Transverse colon (tissue), 4 donors: Measurements from ENCODE around the gene GGN. TPM values are rescaled to one million over a fixed set of nuclear protein-coding genes. Genes with fewer than 3 reads are reported as not detected.

ENCODE experiments used
- DNase-seq: peaks from one replicate; pipeline ENCODE4 v3.0.0-alpha.2; 2019
- H3K27ac ChIP-seq, 4 donors: fragments of 200-600 bp; sonication (generic); 2 replicates each; pipeline ENCODE4 v1.5.1; 2016 to 2018; ENCODE audit warnings: inconsistent platforms in 4 of 4
- H3K27me3 ChIP-seq: fragments of 200-600 bp; sonication (generic); 2 replicates; pipeline ENCODE4 v1.5.1; 2017; ENCODE audit warnings: inconsistent platforms
- H3K36me3 ChIP-seq, 4 donors: fragments of 200-600 bp; sonication (generic); 2 replicates each; pipeline ENCODE4 v1.5.1; 2017 to 2019; ENCODE audit warnings: inconsistent platforms in 4 of 4
- H3K4me1 ChIP-seq, 4 donors: fragments of 200-600 bp; sonication (generic); 2 replicates each; pipeline ENCODE4 v1.5.1; 2017 to 2020; ENCODE audit warnings: inconsistent platforms in 4 of 4
- H3K4me3 ChIP-seq, 4 donors: fragments of 200-600 bp; sonication (generic); 1 replicate in 1 of 4; 2 replicates in 3 of 4; pipeline versions ENCODE4 v1.5.1 to v1.6.1; 2017 to 2019; ENCODE audit warnings: inconsistent platforms in 4 of 4
- H3K9me3 ChIP-seq, 2 donors: fragments of 200-600 bp; sonication (generic); 2 replicates each; pipeline ENCODE4 v1.5.1; 2017 to 2019; ENCODE audit warnings: inconsistent platforms in 2 of 2
- EP300 ChIP-seq: sonication (generic); formaldehyde crosslinking; IDR thresholded peaks from one replicate; pipeline ENCODE4 v1.6.1; 2017; ENCODE audit warnings: antibody characterized with exemption, low read depth
- POLR2A ChIP-seq: fragments of 450-650 bp; IDR thresholded peaks from one replicate; pipeline ENCODE4 v1.6.1; 2016; ENCODE audit warnings: antibody characterized with exemption, mild to moderate bottlenecking, moderate library complexity
- POLR2AphosphoS5 ChIP-seq, 3 donors: sonication (generic); formaldehyde crosslinking; IDR thresholded peaks; one replicate each; pipeline ENCODE4 v1.6.1; 2016; ENCODE audit warnings: antibody characterized with exemption in 3 of 3
- WGBS, 2 donors: methylation state at CpG; one replicate each; pipeline ENCODE4 v1.1.5; 2018; ENCODE audit warnings: low coverage in 1 of 2; 5-methylcytosine and 5-hydroxymethylcytosine counted together
- in situ Hi-C, 4 donors: fragments of 200-750 bp; cut with MboI; loops; one replicate each; pipeline versions ENCODE4 v1.15.0 to v1.15.1; 2017; ENCODE audit warnings: low sequenced_read_pairs in 3 of 4, low pct_ligation_motif_present in 1 of 4, low pct_unique_long_range_greater_than_20kb in 1 of 4
- intact Hi-C: fragments of 100-400 bp; cut with DNase I; formaldehyde crosslinking; loops from one replicate; pipeline ENCODE4 v1.15.1; 2023; ENCODE audit warnings: low total_unique reads
- total RNA-seq, 4 donors: library from RNA; depleted of rRNA; stranded (reverse); fragments of >200 nt; gene quantifications; one replicate each; pipeline ENCODE4 v1.1.0, GENCODE V29; 2016
- TF ChIP-seq, protein P1 (sequence below), 5 experiments: fragments of 200-600 bp in 3 of 5; fragments of 450-650 bp in 2 of 5; sonication (generic) in 3 of 5; IDR thresholded peaks; 1 replicate in 2 of 5; 2 replicates in 3 of 5; pipeline ENCODE4 v1.5.1; 2016 to 2017; ENCODE audit warnings: antibody characterized with exemption in 5 of 5, inconsistent platforms in 3 of 5, mild to moderate bottlenecking in 2 of 5, moderate library complexity in 1 of 5

Gene GGN, protein sequence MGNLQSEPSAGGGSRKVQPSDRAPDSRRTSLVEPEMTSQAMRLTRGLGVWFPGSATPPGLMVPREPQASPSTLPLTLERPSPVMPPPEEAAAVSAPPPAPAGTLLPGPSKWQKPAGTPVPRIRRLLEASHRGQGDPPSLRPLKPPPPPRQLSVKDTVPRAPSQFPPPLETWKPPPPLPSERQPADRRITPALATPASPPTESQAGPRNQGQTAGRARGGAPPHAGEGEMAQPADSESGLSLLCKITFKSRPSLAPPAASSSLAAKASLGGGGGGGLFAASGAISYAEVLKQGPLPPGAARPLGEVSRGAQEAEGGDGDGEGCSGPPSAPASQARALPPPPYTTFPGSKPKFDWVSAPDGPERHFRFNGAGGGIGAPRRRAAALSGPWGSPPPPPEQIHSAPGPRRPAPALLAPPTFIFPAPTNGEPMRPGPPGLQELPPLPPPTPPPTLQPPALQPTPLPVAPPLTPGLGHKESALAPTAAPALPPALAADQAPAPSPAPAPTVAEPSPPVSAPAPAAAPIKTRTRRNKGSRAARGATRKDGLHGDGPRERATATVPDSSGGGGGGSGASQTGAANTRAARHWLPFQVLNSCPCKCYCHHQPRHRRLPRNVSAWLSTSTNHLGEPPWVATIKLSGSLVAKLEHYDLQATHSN
- not detected for total RNA-seq

DNA sequence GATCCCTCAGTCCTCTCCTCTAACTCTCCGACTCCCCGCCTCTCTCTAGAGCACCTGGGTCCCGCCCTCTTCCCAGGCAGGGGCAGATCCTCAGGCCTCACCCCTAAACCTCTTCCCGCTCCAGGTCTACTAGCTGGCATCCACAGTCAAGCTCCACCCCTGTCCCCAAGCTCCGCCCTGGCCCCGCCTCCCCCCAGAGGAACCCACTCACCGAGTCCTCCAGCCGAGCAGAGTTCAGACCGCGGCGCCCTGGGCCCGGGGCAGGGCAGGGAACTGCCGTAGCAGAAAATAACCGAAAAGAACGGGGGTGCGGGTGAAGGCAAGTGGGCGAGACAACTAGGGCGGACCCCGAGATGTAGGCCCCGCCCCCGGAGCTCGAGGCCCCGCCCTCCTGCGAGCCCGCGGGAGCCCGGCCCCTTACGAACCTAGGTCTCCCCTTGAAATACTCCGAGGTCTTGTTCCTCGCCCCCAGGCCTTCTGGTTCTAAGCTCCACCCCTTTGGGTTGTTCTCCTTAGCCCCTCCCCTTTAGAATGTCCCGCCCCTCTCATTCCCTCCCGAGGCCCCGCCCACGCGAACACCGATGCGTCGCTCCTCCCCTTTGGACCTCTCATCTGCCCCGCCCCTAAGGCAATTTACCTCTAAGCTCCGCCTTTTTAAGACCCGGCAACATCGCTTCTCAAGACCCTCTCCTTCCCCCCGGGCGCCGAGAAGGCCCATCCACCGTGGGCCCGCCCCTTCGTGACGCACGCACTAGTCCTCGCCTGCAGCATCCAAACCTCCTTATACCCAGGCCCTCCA, at the start of gene GGN:
Gene GGN (minus strand): TSS at position 485 of the 799 bp plus-strand sequence. CDS start 773 bp downstream, outside the sequence.
- Histone ChIP-seq H3K9me3 (no peaks in the 10 kb centered on the region), H3K27me3 (peaks cover 52% of the 10 kb centered on the region), H3K4me3 (peak within 1 kb of the TSS; percentile 17 to 54 (median 32)), H3K36me3 (peaks cover 0 to 10% (median 3%) of the 10 kb centered on the region in 4 donors), H3K4me1 (peaks cover 8 to 36% (median 34%) of the 10 kb centered on the region in 4 donors), H3K27ac (peak within 1 kb of the TSS; percentile 49 to 62 (median 55))
- intact Hi-C loops (no loop called here), in situ Hi-C loops (no loop called here)
- peak; percentile 87 for DNase-seq
- 1 to 28% methylated on average over 2 to 49 of the region's 51 CpGs for WGBS, 2 donors
- TF ChIP-seq POLR2AphosphoS5 (IDR thresholded peaks at IDR 0.05) (peak in 2 of 3 donors; percentile 5 to 27), EP300 (no peak)

DNA sequence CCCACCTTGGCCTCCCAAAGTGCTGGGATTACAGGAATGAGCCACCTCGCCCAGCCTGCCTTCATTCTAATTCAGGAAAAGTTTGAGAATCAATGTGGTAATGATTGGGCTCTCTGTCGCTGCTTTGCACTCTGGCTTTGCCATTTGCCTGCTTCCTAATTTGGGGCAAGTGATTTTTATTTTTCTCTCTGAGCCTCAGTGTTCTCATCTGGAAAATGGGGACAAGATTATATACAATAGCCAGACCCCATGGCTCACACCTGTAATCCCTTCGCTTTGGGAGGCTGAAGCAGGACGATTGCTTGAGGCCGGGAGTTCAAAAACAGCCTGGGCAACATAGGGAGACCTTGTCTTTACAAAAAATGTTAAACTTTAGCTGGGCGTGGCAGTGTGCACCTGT, 49.5 kb upstream of the GGN start:
- 91% methylated on average over 6 of the region's 6 CpGs; no CpG with 5 or more reads in 1 of the 2 donors for WGBS, 2 donors
- H3K36me3 ChIP-seq = no peaks in the 10 kb centered on the region
- intact Hi-C loops (no loop called here), in situ Hi-C loops (no loop called here)
- H3K4me3 ChIP-seq = no peak overlapping the region
- H3K27me3 ChIP-seq = peaks cover 34% of the 10 kb centered on the region
- H3K9me3 ChIP-seq = no peaks in the 10 kb centered on the region
- H3K27ac ChIP-seq = no peak overlapping the region
- H3K4me1 ChIP-seq = no peaks in the 10 kb centered on the region
- TF ChIP-seq, protein P1, sequence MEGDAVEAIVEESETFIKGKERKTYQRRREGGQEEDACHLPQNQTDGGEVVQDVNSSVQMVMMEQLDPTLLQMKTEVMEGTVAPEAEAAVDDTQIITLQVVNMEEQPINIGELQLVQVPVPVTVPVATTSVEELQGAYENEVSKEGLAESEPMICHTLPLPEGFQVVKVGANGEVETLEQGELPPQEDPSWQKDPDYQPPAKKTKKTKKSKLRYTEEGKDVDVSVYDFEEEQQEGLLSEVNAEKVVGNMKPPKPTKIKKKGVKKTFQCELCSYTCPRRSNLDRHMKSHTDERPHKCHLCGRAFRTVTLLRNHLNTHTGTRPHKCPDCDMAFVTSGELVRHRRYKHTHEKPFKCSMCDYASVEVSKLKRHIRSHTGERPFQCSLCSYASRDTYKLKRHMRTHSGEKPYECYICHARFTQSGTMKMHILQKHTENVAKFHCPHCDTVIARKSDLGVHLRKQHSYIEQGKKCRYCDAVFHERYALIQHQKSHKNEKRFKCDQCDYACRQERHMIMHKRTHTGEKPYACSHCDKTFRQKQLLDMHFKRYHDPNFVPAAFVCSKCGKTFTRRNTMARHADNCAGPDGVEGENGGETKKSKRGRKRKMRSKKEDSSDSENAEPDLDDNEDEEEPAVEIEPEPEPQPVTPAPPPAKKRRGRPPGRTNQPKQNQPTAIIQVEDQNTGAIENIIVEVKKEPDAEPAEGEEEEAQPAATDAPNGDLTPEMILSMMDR (IDR thresholded peaks at IDR 0.05) = no peak
- TF ChIP-seq POLR2AphosphoS5 (IDR thresholded peaks at IDR 0.05) (no peak), POLR2A (no peak), EP300 (no peak)
- no peak for DNase-seq

DNA sequence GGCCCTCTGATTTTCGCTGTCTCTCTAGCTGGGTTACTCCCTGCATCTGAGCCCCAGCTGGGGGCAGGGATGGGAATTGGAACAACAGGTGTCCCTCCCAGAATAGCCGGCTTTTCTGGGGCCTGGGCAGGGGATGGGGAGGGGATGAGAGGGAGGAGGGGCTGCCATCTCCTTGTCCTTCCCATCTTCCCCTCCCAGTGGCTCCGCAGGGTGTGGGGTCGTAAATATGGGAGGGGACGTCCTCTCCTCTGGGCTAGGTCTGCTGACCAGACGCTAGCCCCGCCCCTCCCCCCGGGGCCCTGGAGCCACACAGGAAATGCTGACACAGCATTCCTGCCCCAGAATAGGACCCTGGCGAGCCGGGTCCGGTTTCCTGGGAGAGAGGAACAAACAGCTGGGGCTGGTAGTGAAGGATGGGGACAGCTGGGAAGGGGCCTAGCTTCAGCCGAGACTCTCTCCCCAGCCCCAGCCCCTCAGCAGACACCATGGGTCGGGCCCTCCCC, 46.8 kb upstream of the GGN start:
- H3K9me3 ChIP-seq = no peaks in the 10 kb centered on the region
- TF ChIP-seq POLR2AphosphoS5 (IDR thresholded peaks at IDR 0.05) (no peak), POLR2A (no peak), EP300 (no peak)
- TF ChIP-seq, protein P1 (IDR thresholded peaks at IDR 0.05) = no peak
- DNase-seq = peak; percentile 16
- 15 to 37% methylated on average over 2 to 10 of the region's 13 CpGs for WGBS, 2 donors
- in situ Hi-C loops = no loop called here
- no peaks in the 10 kb centered on the region for H3K36me3 ChIP-seq
- intact Hi-C loops = no loop called here
- no peaks in the 10 kb centered on the region for H3K4me1 ChIP-seq
- no peak overlapping the region for H3K4me3 ChIP-seq
- no peak overlapping the region for H3K27ac ChIP-seq
- peaks cover 45% of the 10 kb centered on the region for H3K27me3 ChIP-seq

DNA sequence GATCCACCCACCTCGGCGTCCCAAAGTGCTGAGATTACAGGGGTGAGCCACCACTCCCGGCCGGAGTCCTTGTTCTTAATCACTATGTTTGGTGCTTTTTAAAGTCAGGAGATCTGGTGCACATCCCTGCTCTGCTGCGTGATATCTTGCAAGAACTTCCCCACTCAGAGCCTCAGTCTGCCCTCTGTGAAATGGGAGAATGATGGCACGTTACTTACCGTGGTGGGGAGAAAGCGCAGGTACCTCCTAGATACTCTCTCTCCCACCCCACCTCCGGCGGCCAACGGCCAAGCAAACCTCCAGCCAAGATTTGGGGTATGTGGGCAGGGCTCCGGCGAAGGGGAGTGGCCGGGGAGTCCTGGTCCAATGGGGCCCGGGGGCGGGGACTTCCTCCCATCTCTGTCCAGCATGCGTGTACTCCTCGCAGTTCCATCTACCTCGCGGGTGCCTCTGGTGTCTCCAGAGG, 45.5 kb upstream of the GGN start, which contains the start of gene RYR1:
Gene RYR1 (plus strand): TSS at position 424 of the 466 bp plus-strand sequence. CDS start 139 bp downstream, outside the sequence.
- intact Hi-C loops (no loop called here), in situ Hi-C loops (no loop called here)
- WGBS, 2 donors = 26% methylated on average over 14 of the region's 20 CpGs; no CpG with 5 or more reads in 1 of the 2 donors
- peaks cover 45% of the 10 kb centered on the region for H3K27me3 ChIP-seq
- peak; percentile 40 for DNase-seq
- H3K4me1 ChIP-seq = no peaks in the 10 kb centered on the region
- no peaks in the 10 kb centered on the region for H3K36me3 ChIP-seq
- no peak for TF ChIP-seq POLR2A
- TF ChIP-seq EP300 = no peak
- TF ChIP-seq, protein P1 (IDR thresholded peaks at IDR 0.05) = no peak
- TF ChIP-seq POLR2AphosphoS5 (IDR thresholded peaks at IDR 0.05) = no peak
- no peak within 1 kb of the TSS for H3K27ac ChIP-seq
- no peaks in the 10 kb centered on the region for H3K9me3 ChIP-seq
- peak within 1 kb of the TSS in 1 of 4 donors; percentile 7 for H3K4me3 ChIP-seq
